Measurements from ENCODE around the gene EIF2AK2.

EIF2AK2 gene

DNA sequence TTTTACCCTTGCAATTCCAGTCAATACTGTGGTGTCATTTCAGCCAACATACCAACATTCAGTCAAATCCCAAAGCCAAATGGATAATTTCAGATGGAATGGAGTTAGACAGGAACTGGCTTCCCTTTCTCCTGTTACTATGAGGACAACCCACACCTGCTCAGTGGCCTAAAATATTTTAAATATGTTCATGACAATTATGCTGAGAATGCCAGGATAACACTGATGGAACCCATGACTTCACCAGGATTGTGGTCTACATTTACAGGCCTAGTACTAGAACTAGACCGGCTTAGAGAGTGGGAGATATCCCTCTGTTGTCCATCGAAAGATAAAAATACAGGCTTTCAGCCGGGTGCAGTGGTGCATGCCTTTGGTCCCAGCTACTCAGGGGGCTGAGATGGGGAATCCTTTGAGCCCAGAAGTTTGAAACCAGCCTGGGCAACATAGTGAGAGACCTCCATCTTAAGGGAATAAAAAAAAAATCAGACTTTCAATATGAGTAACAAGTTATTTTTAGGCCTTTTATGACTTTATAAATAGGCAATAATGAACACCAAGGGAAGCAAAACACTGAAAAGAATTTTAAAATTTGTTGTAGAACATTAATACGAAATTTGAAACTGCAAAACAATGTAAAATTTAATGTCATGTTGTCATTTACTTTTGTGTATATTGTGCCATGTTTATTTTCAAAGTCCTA, 58.2 kb downstream of the EIF2AK2 start:
- no peak for DNase-seq (ENCODE audit: low read depth)
- H3K27me3 ChIP-seq (replicated peaks; ENCODE audit: control insufficient read depth, insufficient read depth, low read length), result no peaks in the 10 kb centered on the region
- H3K9me3 ChIP-seq (ENCODE audit: control insufficient read depth, low read length), result no peaks in the 10 kb centered on the region
- H3K4me1 ChIP-seq (ENCODE audit: control insufficient read depth, insufficient read depth, low read length), result peaks cover 40% of the 10 kb centered on the region
- H3K4me3 ChIP-seq (ENCODE audit: low read length), result no peak overlapping the region
- H3K36me3 ChIP-seq (ENCODE audit: control insufficient read depth, insufficient read depth, low read length, severe bottlenecking), result peaks cover 84% of the 10 kb centered on the region
- H3K9ac ChIP-seq (ENCODE audit: low read length), result no peak overlapping the region

DNA sequence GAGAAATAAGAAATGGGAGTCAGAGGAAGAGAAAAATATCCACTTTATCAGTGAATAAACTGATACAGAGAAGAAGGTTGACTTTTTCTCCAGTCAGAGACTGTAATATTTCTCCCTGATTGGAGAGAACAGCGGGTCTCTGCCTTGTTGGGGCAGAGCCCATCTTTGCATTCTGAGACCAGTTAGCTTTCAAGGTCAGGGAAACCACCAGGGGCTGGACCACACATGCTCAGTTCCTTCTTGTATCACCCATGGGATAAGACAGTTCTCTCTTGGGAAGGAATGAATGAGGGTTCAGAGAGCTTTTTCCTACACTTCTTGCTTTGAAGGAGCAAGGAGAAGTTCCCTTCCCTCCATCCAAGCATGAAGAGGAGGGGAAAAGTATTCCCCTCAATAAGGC, 60.2 kb downstream of the EIF2AK2 start:
- peaks cover 36% of the 10 kb centered on the region for H3K4me1 ChIP-seq (ENCODE audit: control insufficient read depth, insufficient read depth, low read length)
- H3K36me3 ChIP-seq (ENCODE audit: control insufficient read depth, insufficient read depth, low read length, severe bottlenecking), result peaks cover 89% of the 10 kb centered on the region
- no peak for DNase-seq (ENCODE audit: low read depth)
- H3K4me3 ChIP-seq (ENCODE audit: low read length), result no peak overlapping the region
- H3K27me3 ChIP-seq (replicated peaks; ENCODE audit: control insufficient read depth, insufficient read depth, low read length), result no peaks in the 10 kb centered on the region
- H3K9me3 ChIP-seq (ENCODE audit: control insufficient read depth, low read length), result no peaks in the 10 kb centered on the region
- peak overlapping the region; percentile 68 for H3K9ac ChIP-seq (ENCODE audit: low read length)

DNA sequence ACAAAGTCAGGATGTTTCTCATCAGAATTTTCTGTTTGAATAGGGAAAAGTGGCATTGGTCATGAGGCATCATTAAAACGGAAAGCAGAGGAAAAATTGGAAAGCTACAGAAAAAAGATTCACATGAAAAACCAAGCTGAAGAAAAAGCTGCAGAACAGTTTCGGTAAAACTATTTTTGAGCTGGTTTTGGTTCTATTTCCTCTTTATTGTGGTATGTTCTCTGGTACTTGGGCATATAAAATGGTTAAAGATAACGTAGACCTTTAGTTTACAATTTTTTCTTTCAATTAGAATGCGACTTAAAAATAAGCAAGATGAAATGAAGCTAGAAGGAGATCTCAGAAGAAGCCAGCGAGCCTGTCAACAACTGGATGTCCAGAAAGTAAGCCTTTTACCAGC, 64.9 kb downstream of the EIF2AK2 start:
- no peaks in the 10 kb centered on the region for H3K27me3 ChIP-seq (replicated peaks; ENCODE audit: control insufficient read depth, insufficient read depth, low read length)
- peaks cover 85% of the 10 kb centered on the region for H3K36me3 ChIP-seq (ENCODE audit: control insufficient read depth, insufficient read depth, low read length, severe bottlenecking)
- H3K4me3 ChIP-seq (ENCODE audit: low read length), result no peak overlapping the region
- peaks cover 33% of the 10 kb centered on the region for H3K4me1 ChIP-seq (ENCODE audit: control insufficient read depth, insufficient read depth, low read length)
- no peak overlapping the region for H3K9ac ChIP-seq (ENCODE audit: low read length)
- DNase-seq (ENCODE audit: low read depth), result no peak
- H3K9me3 ChIP-seq (ENCODE audit: control insufficient read depth, low read length), result no peaks in the 10 kb centered on the region

DNA sequence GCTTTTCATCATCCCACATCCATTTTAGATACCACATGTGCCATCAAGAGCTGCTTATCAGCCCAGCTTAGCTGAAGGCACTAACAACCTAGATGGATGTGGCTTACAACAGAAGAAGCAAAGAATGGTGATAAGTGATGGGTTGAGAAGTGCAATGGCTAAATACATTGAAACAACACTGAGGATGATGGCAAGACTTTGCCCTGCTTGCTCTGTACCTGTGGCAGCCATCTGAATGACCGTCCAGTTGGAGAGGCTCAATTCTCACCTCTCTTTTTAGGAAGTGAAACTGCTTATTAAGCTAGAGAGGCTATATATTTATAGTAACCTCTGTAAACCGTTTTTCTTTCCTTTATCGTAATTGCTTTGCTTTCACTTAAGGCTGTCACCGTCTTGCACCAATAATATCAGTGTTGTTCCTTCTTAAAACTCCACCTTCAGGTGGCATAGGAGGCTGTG, 66.7 kb downstream of the EIF2AK2 start:
- Histone ChIP-seq H3K4me3 (ENCODE audit: low read length) (no peak overlapping the region), H3K4me1 (ENCODE audit: control insufficient read depth, insufficient read depth, low read length) (peaks cover 30% of the 10 kb centered on the region), H3K36me3 (ENCODE audit: control insufficient read depth, insufficient read depth, low read length, severe bottlenecking) (peaks cover 67% of the 10 kb centered on the region), H3K9ac (ENCODE audit: low read length) (no peak overlapping the region), H3K27me3 (replicated peaks; ENCODE audit: control insufficient read depth, insufficient read depth, low read length) (no peaks in the 10 kb centered on the region), H3K9me3 (ENCODE audit: control insufficient read depth, low read length) (no peaks in the 10 kb centered on the region)
- no peak for DNase-seq (ENCODE audit: low read depth)

DNA sequence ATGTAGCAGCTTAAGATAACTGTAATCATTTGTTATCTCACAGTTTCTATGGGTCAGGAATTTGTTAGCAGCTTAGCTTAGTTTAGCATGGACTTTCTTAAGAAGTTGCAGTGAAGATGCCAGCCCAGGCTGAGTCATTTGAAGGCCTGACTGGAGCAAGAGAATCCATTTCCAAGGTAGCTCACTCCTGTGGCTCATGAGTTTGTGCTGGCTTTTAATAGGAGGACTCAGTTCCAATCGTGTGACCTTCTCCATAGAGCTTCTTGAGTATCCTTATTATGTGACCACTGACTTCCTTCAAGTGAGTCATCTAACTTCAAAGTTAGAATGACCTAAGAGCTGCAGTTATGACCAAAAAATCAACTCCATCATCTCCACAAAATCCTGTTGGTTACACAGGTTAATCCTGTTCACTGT, 71.0 kb downstream of the EIF2AK2 start:
- Histone ChIP-seq H3K4me3 (ENCODE audit: low read length) (peak overlapping the region; percentile 92), H3K36me3 (ENCODE audit: control insufficient read depth, insufficient read depth, low read length, severe bottlenecking) (peaks cover 37% of the 10 kb centered on the region), H3K27me3 (replicated peaks; ENCODE audit: control insufficient read depth, insufficient read depth, low read length) (no peaks in the 10 kb centered on the region), H3K9ac (ENCODE audit: low read length) (peak overlapping the region; percentile 95), H3K9me3 (ENCODE audit: control insufficient read depth, low read length) (no peaks in the 10 kb centered on the region), H3K4me1 (ENCODE audit: control insufficient read depth, insufficient read depth, low read length) (peaks cover 42% of the 10 kb centered on the region)
- peak; percentile 34 for DNase-seq (ENCODE audit: low read depth)

DNA sequence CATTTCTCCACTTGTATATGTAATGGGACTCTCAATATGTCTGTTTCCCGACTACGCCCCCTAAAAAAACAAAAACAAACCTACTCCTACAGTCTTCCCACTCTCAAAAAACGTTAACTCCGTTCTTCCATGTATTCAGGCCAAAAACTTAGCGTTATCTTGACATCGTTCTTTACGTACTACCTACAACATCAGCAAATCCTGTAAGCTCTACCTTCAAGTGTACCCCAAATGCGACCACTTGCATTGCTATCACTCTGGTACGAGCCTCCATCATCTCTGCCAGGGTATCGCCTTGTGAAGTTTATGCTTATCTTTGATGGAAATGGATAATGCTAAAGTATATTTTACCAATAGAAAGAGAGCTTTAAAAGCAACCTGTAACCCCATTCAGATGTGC, 72.0 kb downstream of the EIF2AK2 start:
- H3K9ac ChIP-seq (ENCODE audit: low read length), result peak overlapping the region; percentile 95
- peak overlapping the region; percentile 92 for H3K4me3 ChIP-seq (ENCODE audit: low read length)
- H3K4me1 ChIP-seq (ENCODE audit: control insufficient read depth, insufficient read depth, low read length), result peaks cover 42% of the 10 kb centered on the region
- H3K27me3 ChIP-seq (replicated peaks; ENCODE audit: control insufficient read depth, insufficient read depth, low read length), result no peaks in the 10 kb centered on the region
- no peak for DNase-seq (ENCODE audit: low read depth)
- H3K9me3 ChIP-seq (ENCODE audit: control insufficient read depth, low read length), result no peaks in the 10 kb centered on the region
- H3K36me3 ChIP-seq (ENCODE audit: control insufficient read depth, insufficient read depth, low read length, severe bottlenecking), result peaks cover 33% of the 10 kb centered on the region

DNA sequence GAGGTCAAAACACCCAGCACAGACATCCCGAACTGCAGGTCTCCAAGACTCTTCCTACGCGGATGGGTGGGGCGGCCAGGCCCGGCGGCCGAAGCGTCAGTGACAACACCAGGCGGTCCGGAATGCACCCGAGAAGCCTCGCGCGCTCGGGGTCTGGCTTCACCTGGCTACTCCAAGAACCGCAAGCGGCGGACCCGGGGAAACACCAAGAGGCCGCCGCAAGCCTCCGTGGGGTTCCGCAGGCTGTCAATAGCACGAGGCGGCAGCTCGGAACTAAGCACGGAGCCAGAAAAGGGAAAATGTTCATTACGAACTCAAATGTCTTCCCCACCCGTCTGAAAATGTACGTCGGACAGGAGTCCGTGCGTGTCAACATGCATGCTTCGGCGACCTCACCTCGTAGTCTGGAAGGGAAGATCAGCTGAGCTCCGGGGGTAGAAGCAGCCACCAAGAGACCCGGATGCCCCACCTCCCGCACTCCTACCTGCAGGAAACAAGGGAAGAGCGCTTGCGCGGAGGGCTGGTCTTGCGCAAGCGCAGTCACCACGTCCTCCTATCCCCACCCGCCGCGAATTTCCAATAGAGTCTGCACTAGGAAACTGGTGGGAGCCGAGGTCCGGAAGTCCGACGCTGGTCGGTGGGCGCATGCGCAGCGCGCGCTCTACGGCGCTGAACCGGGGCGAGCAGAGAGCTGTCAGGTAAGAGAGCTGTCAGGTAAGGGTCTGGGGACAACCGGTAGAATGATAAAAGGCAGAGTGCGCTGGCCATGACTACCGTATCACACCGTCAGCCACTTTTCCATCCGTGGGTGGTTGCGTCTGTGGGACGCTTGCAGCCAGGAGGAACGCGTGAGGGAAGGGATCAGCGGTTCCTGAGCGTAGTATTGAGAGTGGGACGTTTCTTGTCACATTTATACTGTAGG, 72.6 kb downstream of the EIF2AK2 start, which contains the start of the genes GPATCH11 and HEATR5B:
TSS of gene GPATCH11 (plus strand) at position 646 of the 922 bp plus-strand sequence. CDS start 3,864 bp downstream, outside the sequence.
TSS of gene HEATR5B (minus strand) at position 500 of the 922 bp plus-strand sequence. CDS start 958 bp downstream, outside the sequence.
- peak within 1 kb of the TSS; percentile 92 for H3K4me3 ChIP-seq (ENCODE audit: low read length)
- H3K36me3 ChIP-seq (ENCODE audit: control insufficient read depth, insufficient read depth, low read length, severe bottlenecking), result peaks cover 31% of the 10 kb centered on the region
- peak; percentile 98 for DNase-seq (ENCODE audit: low read depth)
- H3K27me3 ChIP-seq (replicated peaks; ENCODE audit: control insufficient read depth, insufficient read depth, low read length), result no peaks in the 10 kb centered on the region
- H3K9ac ChIP-seq (ENCODE audit: low read length), result peak within 1 kb of the TSS; percentile 95
- peaks cover 42% of the 10 kb centered on the region for H3K4me1 ChIP-seq (ENCODE audit: control insufficient read depth, insufficient read depth, low read length)
- no peaks in the 10 kb centered on the region for H3K9me3 ChIP-seq (ENCODE audit: control insufficient read depth, low read length)

DNA sequence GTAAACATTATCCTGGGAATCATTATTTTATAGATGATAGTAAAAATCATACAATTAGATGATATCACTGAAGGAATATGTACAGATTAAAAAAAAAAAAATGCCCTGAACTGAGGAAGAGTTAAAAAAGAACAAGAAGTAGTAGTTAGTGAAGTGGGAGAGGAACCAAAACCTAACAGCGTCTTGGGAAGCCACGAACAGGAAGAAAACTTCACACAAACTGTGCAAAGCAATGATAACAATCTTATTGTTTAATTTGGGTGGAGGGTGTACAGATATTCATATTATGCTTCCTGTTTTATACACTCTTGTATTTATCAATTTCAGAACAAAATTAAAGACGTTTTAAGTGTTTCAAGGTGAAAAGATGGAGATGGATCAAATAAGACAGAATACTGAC, 76.1 kb downstream of the EIF2AK2 start:
- Histone ChIP-seq H3K4me1 (ENCODE audit: control insufficient read depth, insufficient read depth, low read length) (peaks cover 20% of the 10 kb centered on the region), H3K9me3 (ENCODE audit: control insufficient read depth, low read length) (no peaks in the 10 kb centered on the region), H3K9ac (ENCODE audit: low read length) (no peak overlapping the region), H3K27me3 (replicated peaks; ENCODE audit: control insufficient read depth, insufficient read depth, low read length) (no peaks in the 10 kb centered on the region), H3K36me3 (ENCODE audit: control insufficient read depth, insufficient read depth, low read length, severe bottlenecking) (peaks cover 48% of the 10 kb centered on the region), H3K4me3 (ENCODE audit: low read length) (no peak overlapping the region)
- DNase-seq (ENCODE audit: low read depth), result no peak

DNA sequence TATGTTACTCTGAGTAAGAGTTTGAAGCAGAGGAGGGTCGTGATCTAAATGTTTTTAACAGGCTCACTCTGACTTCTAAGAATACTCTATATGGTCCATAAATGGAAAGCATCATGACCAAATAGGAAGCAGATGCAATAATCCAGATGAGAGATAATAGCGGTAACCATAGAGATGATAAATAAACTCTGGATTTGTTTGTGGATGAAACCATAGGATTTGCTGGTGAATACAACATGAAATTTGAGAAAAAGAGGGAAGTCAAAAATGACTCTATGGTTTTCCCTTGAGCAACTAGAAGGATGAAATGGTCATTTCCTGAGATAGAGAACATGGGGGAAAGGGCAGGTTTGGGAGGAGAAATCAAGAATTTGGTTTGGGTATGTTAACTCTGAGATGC, 76.5 kb downstream of the EIF2AK2 start:
- no peak for DNase-seq (ENCODE audit: low read depth)
- H3K36me3 ChIP-seq (ENCODE audit: control insufficient read depth, insufficient read depth, low read length, severe bottlenecking), result peaks cover 53% of the 10 kb centered on the region
- no peaks in the 10 kb centered on the region for H3K9me3 ChIP-seq (ENCODE audit: control insufficient read depth, low read length)

DNA sequence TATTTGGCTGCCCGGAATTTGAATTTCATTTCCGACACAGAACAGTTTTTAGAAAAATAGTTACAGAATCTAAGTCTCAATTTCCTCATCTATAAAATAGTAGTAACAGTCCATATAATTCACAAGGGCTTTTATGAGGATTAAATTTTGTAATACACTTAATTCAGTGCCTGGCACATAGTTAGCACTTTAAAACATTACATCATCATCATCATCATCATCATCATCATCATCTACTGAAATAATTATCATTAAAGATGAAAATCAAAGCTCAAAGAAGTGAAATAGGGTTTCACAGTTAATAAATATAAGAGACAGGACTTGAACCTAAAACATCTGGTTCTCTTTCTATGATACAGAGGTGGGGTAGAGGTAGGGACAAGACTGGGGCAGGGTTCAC, 85.8 kb downstream of the EIF2AK2 start:
- H3K4me1 ChIP-seq (ENCODE audit: control insufficient read depth, insufficient read depth, low read length), result no peaks in the 10 kb centered on the region
- H3K36me3 ChIP-seq (ENCODE audit: control insufficient read depth, insufficient read depth, low read length, severe bottlenecking), result peaks cover 86% of the 10 kb centered on the region
- DNase-seq (ENCODE audit: low read depth), result no peak
- H3K27me3 ChIP-seq (replicated peaks; ENCODE audit: control insufficient read depth, insufficient read depth, low read length), result no peaks in the 10 kb centered on the region
- no peak overlapping the region for H3K4me3 ChIP-seq (ENCODE audit: low read length)
- no peaks in the 10 kb centered on the region for H3K9me3 ChIP-seq (ENCODE audit: control insufficient read depth, low read length)
- H3K9ac ChIP-seq (ENCODE audit: low read length), result no peak overlapping the region

More for the DNA sequence above, 76.5 kb downstream of the EIF2AK2 start:
- peaks cover 16% of the 10 kb centered on the region for H3K4me1 ChIP-seq (ENCODE audit: control insufficient read depth, insufficient read depth, low read length)
- H3K27me3 ChIP-seq (replicated peaks; ENCODE audit: control insufficient read depth, insufficient read depth, low read length), result no peaks in the 10 kb centered on the region
- no peak overlapping the region for H3K4me3 ChIP-seq (ENCODE audit: low read length)
- H3K9ac ChIP-seq (ENCODE audit: low read length), result no peak overlapping the region

DNA sequence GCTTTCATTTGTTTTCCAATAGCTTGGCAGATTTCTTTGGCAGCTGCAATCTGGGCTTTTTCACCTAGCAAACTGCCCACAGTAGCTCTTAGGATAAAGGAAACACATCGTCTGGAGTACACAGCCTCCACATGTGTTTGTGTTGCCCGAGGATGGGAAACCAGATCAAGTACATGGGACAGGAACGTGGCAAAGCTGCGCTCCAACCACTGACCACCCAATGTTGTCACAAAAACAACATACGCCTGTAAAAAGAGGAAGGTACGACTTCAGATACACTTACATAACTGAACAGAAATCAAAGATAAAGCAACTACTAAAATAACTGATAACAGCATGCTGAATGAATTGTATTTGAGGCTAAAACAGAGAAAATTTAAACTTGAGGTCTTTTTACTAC, 88.1 kb downstream of the EIF2AK2 start:
- Histone ChIP-seq H3K4me1 (ENCODE audit: control insufficient read depth, insufficient read depth, low read length) (no peaks in the 10 kb centered on the region), H3K27me3 (replicated peaks; ENCODE audit: control insufficient read depth, insufficient read depth, low read length) (no peaks in the 10 kb centered on the region), H3K9me3 (ENCODE audit: control insufficient read depth, low read length) (no peaks in the 10 kb centered on the region), H3K36me3 (ENCODE audit: control insufficient read depth, insufficient read depth, low read length, severe bottlenecking) (peaks cover 88% of the 10 kb centered on the region), H3K9ac (ENCODE audit: low read length) (no peak overlapping the region), H3K4me3 (ENCODE audit: low read length) (no peak overlapping the region)
- DNase-seq (ENCODE audit: low read depth), result no peak
